Measurements from ENCODE around the gene EIF2S2.

Gene EIF2S2

DNA sequence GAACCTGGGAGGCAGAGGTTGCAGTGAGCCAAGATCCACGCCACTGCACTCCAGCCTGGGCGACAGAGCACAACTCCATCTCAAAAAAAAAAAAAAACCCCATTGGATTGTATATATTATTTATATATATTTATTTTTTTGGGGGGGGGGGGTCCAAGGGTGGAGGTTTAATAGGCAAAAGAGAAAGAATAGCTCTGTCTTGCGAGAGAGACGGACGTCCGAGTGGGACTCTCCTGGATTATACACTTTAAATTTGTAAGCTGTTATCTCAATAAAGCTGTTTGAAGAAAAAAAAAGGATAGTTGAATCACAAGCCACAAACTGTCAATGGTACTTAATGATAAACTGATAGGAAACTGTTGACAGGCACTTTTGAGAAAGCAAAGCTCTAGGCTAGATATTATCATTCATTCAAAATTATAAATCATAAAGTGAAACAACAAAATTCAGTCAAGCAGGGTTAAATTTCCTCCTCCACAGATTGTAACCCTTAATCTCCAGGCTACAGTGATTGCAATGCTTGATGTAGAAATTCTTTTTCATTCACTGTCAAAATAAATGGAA, 20.3 kb downstream of the EIF2S2 start:
- in situ Hi-C loops (cut with HindIII; ENCODE audit: low pct_unique_long_range_greater_than_20kb, low sequenced_read_pairs): no loop called here
- no peak for TF ChIP-seq JUND (IDR thresholded peaks at IDR 0.05; ENCODE audit: low read depth)
- no peak for DNase-seq (ENCODE audit: low read depth in 1 of 2, low spot score in 1 of 2)

DNA sequence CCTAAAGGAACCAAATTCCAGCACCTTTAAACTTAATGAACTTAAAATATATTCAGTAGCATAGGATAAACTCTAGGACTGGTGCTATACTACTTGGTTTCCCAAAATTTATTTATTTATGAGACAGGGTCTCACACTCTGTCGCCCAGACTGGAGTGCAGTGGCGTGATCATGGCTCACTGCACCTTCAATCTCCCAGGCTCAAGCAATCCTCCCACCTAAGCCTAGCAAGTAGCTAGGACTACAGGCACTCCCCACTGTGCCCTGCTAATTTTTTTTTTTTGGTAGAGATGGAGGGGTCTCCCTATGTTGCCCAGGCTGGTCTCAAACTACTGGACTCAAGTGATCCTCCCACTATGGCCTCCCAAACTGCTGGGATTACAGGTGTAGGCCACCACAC, 21.4 kb downstream of the EIF2S2 start:
- in situ Hi-C loops (cut with HindIII; ENCODE audit: low pct_unique_long_range_greater_than_20kb, low sequenced_read_pairs): no loop called here
- TF ChIP-seq JUND (IDR thresholded peaks at IDR 0.05; ENCODE audit: low read depth): no peak
- no peak for DNase-seq (ENCODE audit: low read depth in 1 of 2, low spot score in 1 of 2)

- no peak for DNase-seq (ENCODE audit: low read depth in 1 of 2, low spot score in 1 of 2)
- in situ Hi-C loops (cut with HindIII; ENCODE audit: low pct_unique_long_range_greater_than_20kb, low sequenced_read_pairs): no loop called here
- TF ChIP-seq JUND (IDR thresholded peaks at IDR 0.05; ENCODE audit: low read depth): no peak
Measured at GRCh38 chr20:34089655-34090345, 22.2 kb downstream of the EIF2S2 start.

DNA sequence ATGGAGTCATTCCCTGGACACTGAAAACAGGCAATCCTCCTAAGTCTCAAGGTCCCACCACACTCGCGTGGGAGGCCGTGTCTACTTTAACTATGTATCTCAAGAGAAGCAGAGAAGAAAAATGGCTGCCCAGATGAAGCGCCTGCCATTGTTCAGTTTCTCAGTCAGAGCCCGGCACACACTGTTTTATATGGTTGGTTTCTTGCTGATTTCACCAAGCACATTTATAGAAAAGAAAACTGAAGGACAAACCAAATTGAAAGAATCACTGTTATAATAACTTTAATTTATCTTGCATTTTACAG, 22.9 kb downstream of the EIF2S2 start:
- no peak for TF ChIP-seq JUND (IDR thresholded peaks at IDR 0.05; ENCODE audit: low read depth)
- in situ Hi-C loops (cut with HindIII; ENCODE audit: low pct_unique_long_range_greater_than_20kb, low sequenced_read_pairs): no loop called here
- DNase-seq (ENCODE audit: low read depth in 1 of 2, low spot score in 1 of 2): no peak

- DNase-seq (ENCODE audit: low read depth in 1 of 2, low spot score in 1 of 2): no peak
- in situ Hi-C loops (cut with HindIII; ENCODE audit: low pct_unique_long_range_greater_than_20kb, low sequenced_read_pairs): no loop called here
- TF ChIP-seq JUND (IDR thresholded peaks at IDR 0.05; ENCODE audit: low read depth): no peak
Measured at GRCh38 chr20:34088305-34089174, 23.5 kb downstream of the EIF2S2 start.

DNA sequence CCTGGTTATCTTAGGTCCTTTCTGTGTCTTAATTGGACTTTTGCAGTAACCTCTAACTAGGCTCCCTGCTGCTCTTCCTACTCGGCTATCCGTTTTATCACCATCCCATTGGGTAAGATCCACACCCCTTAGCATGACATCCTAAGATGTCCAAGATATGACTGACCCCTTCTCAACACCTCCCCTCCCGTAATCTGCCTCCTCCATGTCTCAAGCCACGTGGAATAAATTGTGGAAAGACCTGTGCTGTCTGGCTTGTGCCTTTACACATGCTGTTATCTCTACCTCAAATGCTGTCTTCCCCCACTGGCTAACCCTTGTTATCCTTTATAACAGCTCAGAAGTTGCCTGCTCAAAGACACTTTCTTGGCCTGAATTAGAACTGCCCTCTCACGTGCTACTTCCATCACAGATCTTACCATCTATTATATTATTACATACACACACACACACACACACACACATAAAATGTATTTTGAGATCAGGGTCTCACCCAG, 26.5 kb downstream of the EIF2S2 start:
- TF ChIP-seq JUND (IDR thresholded peaks at IDR 0.05; ENCODE audit: low read depth): no peak
- no peak for DNase-seq (ENCODE audit: low read depth in 1 of 2, low spot score in 1 of 2)
- in situ Hi-C loops (cut with HindIII; ENCODE audit: low pct_unique_long_range_greater_than_20kb, low sequenced_read_pairs): no loop called here

DNA sequence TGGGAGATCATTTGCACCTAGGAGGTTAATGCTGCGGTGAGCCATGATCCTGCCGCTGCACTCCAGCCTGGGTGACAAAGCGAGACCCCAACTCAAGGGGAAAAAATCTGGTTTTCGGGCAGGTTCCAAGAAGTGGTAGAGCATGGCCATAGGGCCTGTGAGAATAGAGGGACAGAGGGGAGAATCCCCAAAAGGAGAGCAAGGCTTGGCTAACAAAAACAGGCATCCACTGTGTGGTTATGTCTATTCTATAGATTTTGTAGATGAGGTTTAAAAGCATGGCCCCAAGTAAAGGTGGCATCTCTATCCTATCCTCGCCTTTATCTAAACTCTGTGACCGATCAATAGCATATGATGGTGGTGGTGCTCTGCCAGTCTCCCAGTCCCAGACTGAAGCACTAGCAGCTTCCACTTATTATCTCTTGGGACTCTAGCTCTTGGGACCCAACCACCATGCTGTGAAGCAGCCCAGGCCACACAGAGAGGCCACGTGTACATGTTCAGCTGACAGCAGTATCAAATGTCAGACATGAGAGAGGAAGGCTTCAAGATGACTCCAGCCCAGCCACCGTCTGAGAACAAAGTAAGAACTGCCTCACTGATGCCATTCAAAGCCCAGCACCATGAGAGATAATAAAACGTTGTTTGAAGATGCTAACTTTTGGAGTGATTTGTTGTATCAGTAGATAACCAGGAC, 27.7 kb downstream of the EIF2S2 start:
- no peak for TF ChIP-seq JUND (IDR thresholded peaks at IDR 0.05; ENCODE audit: low read depth)
- in situ Hi-C loops (cut with HindIII; ENCODE audit: low pct_unique_long_range_greater_than_20kb, low sequenced_read_pairs): no loop called here
- no peak for DNase-seq (ENCODE audit: low read depth in 1 of 2, low spot score in 1 of 2)

- in situ Hi-C loops (cut with HindIII; ENCODE audit: low pct_unique_long_range_greater_than_20kb, low sequenced_read_pairs): no loop called here
- DNase-seq (ENCODE audit: low read depth in 1 of 2, low spot score in 1 of 2): no peak
- TF ChIP-seq JUND (IDR thresholded peaks at IDR 0.05; ENCODE audit: low read depth): no peak
Measured at GRCh38 chr20:34083781-34084180, 28.3 kb downstream of the EIF2S2 start.

DNA sequence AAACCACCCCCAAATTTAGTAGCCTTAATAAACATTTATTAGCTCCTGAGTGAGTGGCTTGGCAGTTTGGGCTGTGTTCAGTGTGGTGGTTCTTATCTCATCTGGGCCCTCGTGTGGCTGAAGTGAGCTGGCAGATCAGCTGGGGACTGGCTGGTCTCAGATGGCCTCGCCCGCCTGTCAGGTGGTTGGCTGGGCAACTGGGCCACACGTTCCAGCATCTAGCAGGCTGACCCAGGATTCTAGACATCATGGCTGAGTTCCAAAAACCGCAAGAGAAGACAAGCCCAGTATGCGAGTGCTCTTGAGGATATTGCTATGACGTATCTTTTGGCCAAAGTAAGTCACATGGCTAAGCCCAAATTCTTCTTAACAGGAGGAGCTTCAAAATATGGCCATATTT, 28.9 kb downstream of the EIF2S2 start:
- in situ Hi-C loops (cut with HindIII; ENCODE audit: low pct_unique_long_range_greater_than_20kb, low sequenced_read_pairs): no loop called here
- TF ChIP-seq JUND (IDR thresholded peaks at IDR 0.05; ENCODE audit: low read depth): no peak
- DNase-seq (ENCODE audit: low read depth in 1 of 2, low spot score in 1 of 2): peak in 1 of 2 experiments; percentile 47

- no peak for TF ChIP-seq JUND (IDR thresholded peaks at IDR 0.05; ENCODE audit: low read depth)
- DNase-seq (ENCODE audit: low read depth in 1 of 2, low spot score in 1 of 2): no peak
- in situ Hi-C loops (cut with HindIII; ENCODE audit: low pct_unique_long_range_greater_than_20kb, low sequenced_read_pairs): no loop called here
Measured at GRCh38 chr20:34082232-34082887, 29.7 kb downstream of the EIF2S2 start.

- in situ Hi-C loops (cut with HindIII; ENCODE audit: low pct_unique_long_range_greater_than_20kb, low sequenced_read_pairs): no loop called here
Measured at GRCh38 chr20:34079818-34080217, 32.2 kb downstream of the EIF2S2 start.

GRCh38 chr20:34078540-34078939, 33.5 kb downstream of the EIF2S2 start:
- DNase-seq (ENCODE audit: low read depth in 1 of 2, low spot score in 1 of 2): no peak
- TF ChIP-seq JUND (IDR thresholded peaks at IDR 0.05; ENCODE audit: low read depth): no peak
- in situ Hi-C loops (cut with HindIII; ENCODE audit: low pct_unique_long_range_greater_than_20kb, low sequenced_read_pairs): no loop called here

More at GRCh38 chr20:34079818-34080217, 32.2 kb downstream of the EIF2S2 start:
- no peak for TF ChIP-seq JUND (IDR thresholded peaks at IDR 0.05; ENCODE audit: low read depth)
- DNase-seq (ENCODE audit: low read depth in 1 of 2, low spot score in 1 of 2): no peak

Measured in T47D (cell line).